HFF-Myc (cell line): ENCODE data around the gene UMOD.
A peak's percentile ranks its signal among the peaks of the same experiment; 100 is the strongest.

ENCODE experiments used
- DNase-seq: peaks from one replicate; pipeline ENCODE4 v3.0.0-alpha.2; 2011; ENCODE audit warnings: low read depth; ENCODE audit errors: extremely low read depth
- H3K4me3 ChIP-seq: replicated peaks from 2 replicates; pipeline ENCODE4 v1.5.1; 2011; ENCODE audit warnings: low read depth, mild to moderate bottlenecking, control low read depth, low read length
- CTCF ChIP-seq: IDR thresholded peaks from 2 replicates; pipeline ENCODE4 v1.5.1; 2012; ENCODE audit warnings: mild to moderate bottlenecking, low read depth, low read length, control low read depth; ENCODE audit errors: missing control alignments

UMOD gene

GRCh38 chr16:20300312-20301097 lies 52.0 kb downstream of the UMOD start:
- peak; percentile 11 for DNase-seq
- H3K4me3 ChIP-seq = no peak overlapping the region
- peak; percentile 70 for TF ChIP-seq CTCF

DNA sequence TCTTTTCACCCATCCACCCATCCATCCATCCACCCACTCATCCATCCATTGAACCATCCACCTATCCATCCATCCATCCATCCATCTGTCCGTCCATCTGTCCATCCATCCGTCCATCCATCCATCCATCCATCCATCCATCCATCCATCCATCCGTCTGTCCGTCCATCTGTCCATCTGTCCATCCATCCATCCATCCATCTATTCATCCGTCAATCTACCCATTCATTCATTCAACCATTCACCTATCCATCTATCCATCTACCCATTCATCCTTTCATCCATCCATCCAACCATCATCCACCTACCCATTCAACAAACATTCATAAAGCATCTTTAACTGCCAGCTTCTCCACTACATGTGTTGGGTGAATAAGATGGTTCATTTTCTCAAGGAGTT lies 54.1 kb downstream of the UMOD start:
- no peak for TF ChIP-seq CTCF
- no peak for DNase-seq
- no peak overlapping the region for H3K4me3 ChIP-seq

- DNase-seq = no peak
- no peak for TF ChIP-seq CTCF
- H3K4me3 ChIP-seq = no peak overlapping the region
These were observed 61.0 kb downstream of the UMOD start for GRCh38 chr16:20291208-20292206.

DNA sequence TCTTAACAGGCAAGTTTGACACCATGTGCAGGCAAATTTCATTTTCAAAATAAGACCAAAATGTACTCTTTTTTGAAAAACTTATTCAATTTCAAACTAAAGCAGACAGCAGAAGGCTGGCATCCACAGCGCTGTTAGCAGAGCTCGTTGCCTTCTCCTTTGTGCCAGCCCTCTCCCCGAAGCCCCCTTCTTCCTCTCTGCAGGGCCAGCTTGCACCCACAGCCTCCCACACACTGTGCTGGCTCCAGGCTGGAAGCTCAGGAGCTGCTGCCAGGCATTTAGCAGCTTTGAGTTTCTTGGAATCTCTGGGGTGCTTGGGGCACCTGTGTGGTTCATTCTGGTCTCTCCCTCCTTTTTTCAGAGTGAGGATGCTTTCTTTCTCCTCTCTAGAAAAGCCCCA lies 62.9 kb downstream of the UMOD start:
- no peak overlapping the region for H3K4me3 ChIP-seq
- DNase-seq = no peak
- no peak for TF ChIP-seq CTCF

GRCh38 chr16:20285993-20286499 lies 66.5 kb downstream of the UMOD start:
- DNase-seq = no peak
- no peak overlapping the region for H3K4me3 ChIP-seq
- no peak for TF ChIP-seq CTCF
